Lung (tissue), 12 donors: ENCODE measurements around the gene MEPCE. TPM values are rescaled to one million over a fixed set of nuclear protein-coding genes. Genes with fewer than 3 reads are reported as not detected.
A peak's percentile ranks its signal among the peaks of the same experiment; 100 is the strongest.

ENCODE experiments used
- ATAC-seq: fragments of 200-7000 bp; cut with Tn5 transposase; one replicate; pipeline ENCODE4 v1.9.1; 2020; ENCODE audit warnings: moderate number of reproducible peaks; ENCODE audit not compliant: insufficient read depth, low FRiP score
- DNase-seq, 3 donors: peaks; one replicate each; pipeline ENCODE4 v3.0.0-alpha.2; 2013 to 2017
- H3K27ac ChIP-seq, 2 donors: one replicate each; pipeline ENCODE4 v1.5.1; 2013; ENCODE audit warnings: mild to moderate bottlenecking in 2 of 2, moderate library complexity in 2 of 2, control low read depth in 1 of 2, inconsistent platforms in 1 of 2, low read depth in 1 of 2, low read length in 1 of 2
- H3K27me3 ChIP-seq, 3 donors: one replicate each; pipeline ENCODE4 v1.5.1; 2013; ENCODE audit warnings: low read length in 2 of 3; ENCODE audit not compliant: control insufficient read depth in 3 of 3, insufficient read depth in 3 of 3
- H3K36me3 ChIP-seq, 4 donors: one replicate each; pipeline ENCODE4 v1.5.1; 2013; ENCODE audit warnings: low read length in 4 of 4, mild to moderate bottlenecking in 1 of 4, moderate library complexity in 1 of 4; ENCODE audit not compliant: control insufficient read depth in 4 of 4, insufficient read depth in 4 of 4
- H3K4me1 ChIP-seq, 5 donors: one replicate each; pipeline ENCODE4 v1.5.1; 2013; ENCODE audit warnings: low read length in 5 of 5, mild to moderate bottlenecking in 2 of 5, moderate library complexity in 1 of 5; ENCODE audit not compliant: control insufficient read depth in 5 of 5, insufficient read depth in 5 of 5
- H3K4me3 ChIP-seq: one replicate; pipeline ENCODE4 v1.5.1; 2013; ENCODE audit warnings: mild to moderate bottlenecking, control low read depth, moderate library complexity
- H3K9ac ChIP-seq, 2 donors: one replicate each; pipeline ENCODE4 v1.5.1; 2013; ENCODE audit warnings: low read length in 2 of 2, control low read depth in 1 of 2; ENCODE audit not compliant: insufficient read depth in 1 of 2
- H3K9me3 ChIP-seq, 4 donors: one replicate each; pipeline ENCODE4 v1.5.1; 2013; ENCODE audit warnings: low read length in 3 of 4, mild to moderate bottlenecking in 1 of 4, moderate library complexity in 1 of 4; ENCODE audit not compliant: control insufficient read depth in 4 of 4, insufficient read depth in 3 of 4
- WGBS, 2 donors: extraction: QIAGEN DNeasy Blood & Tissue Kit; methylation state at CpG; one replicate each; pipeline ENCODE4 v1.1.7; 2013; 5-methylcytosine and 5-hydroxymethylcytosine counted together
- polyA plus RNA-seq, 2 donors: library from polyadenylated mRNA; stranded (reverse); fragments of 200-250 nt; gene quantifications; one replicate each; pipeline ENCODE4 v1.2.1, GENCODE V29; 2013
- total RNA-seq, 2 donors: library from RNA; depleted of rRNA in 1 of 2; stranded (reverse); fragments of >200 nt in 1 of 2; gene quantifications; one replicate each; pipeline ENCODE4 v1.2.1, GENCODE V29; 2014 to 2021
- TF ChIP-seq, protein P1 (sequence below): IDR thresholded peaks from 2 replicates; pipeline ENCODE4 v1.5.1; 2012; ENCODE audit warnings: mild to moderate bottlenecking; ENCODE audit errors: control extremely low read depth, extremely low read depth
- donor health status: control.
- donor health status: control.
- donor health status: Bipolar disorder and iron deficiency.
- donor health status: healthy.
- donor health status: DM: yes; HTN: yes; CAD: no.

MEPCE gene
- total and polyA plus RNA-seq, 4 donors, result 25.6 to 38.7 (median 29.1) TPM

DNA sequence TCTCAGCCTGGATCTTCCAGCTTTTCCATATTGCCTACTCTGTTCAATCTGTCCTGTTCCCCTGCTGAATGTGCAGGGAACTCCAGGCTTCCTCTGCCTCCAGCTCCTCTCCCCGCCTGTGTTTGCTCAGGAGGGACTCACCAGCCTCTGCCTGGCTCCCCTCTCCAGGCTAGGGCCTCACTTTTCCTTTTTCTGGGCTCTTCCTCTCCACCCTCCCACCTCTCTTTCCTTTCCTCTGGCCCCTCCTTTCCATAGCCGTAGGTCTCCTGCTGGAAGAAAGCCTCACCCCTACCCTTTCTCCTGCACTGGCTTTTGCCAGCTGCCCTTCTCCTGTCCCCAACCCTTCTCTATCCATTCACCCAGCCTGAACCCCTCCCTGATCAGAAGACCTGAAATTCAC, 31.4 kb upstream of the MEPCE start:
- H3K9ac ChIP-seq, result no peak overlapping the region
- H3K9me3 ChIP-seq, result peaks cover 0 to 1% (median 0%) of the 10 kb centered on the region in 4 donors
- no peak overlapping the region for H3K27ac ChIP-seq
- H3K36me3 ChIP-seq, result peaks cover 0 to 2% (median 0%) of the 10 kb centered on the region in 4 donors
- TF ChIP-seq, protein P1, sequence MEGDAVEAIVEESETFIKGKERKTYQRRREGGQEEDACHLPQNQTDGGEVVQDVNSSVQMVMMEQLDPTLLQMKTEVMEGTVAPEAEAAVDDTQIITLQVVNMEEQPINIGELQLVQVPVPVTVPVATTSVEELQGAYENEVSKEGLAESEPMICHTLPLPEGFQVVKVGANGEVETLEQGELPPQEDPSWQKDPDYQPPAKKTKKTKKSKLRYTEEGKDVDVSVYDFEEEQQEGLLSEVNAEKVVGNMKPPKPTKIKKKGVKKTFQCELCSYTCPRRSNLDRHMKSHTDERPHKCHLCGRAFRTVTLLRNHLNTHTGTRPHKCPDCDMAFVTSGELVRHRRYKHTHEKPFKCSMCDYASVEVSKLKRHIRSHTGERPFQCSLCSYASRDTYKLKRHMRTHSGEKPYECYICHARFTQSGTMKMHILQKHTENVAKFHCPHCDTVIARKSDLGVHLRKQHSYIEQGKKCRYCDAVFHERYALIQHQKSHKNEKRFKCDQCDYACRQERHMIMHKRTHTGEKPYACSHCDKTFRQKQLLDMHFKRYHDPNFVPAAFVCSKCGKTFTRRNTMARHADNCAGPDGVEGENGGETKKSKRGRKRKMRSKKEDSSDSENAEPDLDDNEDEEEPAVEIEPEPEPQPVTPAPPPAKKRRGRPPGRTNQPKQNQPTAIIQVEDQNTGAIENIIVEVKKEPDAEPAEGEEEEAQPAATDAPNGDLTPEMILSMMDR, result no peak
- H3K4me3 ChIP-seq, result no peak overlapping the region
- H3K4me1 ChIP-seq, result no peaks in the 10 kb centered on the region
- WGBS, 2 donors, result 37 to 49% methylated on average over 2 of the region's 2 CpGs
- DNase-seq (no peak), ATAC-seq (no peak)
- H3K27me3 ChIP-seq, result no peaks in the 10 kb centered on the region

DNA sequence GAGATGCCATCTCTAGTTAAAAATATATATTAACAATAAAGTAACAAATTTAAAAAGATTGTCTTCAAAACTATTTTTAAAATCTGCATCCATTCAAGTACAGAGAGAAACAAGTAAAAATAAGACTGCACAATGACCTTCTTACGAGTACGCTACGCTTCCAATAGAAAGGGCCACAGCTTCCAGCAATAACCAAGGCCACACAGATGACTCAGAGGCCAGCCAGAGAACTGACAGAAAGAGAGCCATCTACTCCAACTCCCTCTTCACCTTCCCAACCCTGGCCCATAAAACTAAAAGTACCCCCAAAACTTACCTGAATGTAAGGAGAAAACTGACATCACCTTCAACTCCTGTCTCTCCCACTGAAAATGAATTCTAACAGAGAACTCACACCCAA, 29.6 kb upstream of the MEPCE start:
- TF ChIP-seq, protein P1, result no peak
- Histone ChIP-seq H3K4me3 (no peak overlapping the region), H3K27ac (no peak overlapping the region), H3K36me3 (peaks cover 0 to 2% (median 0%) of the 10 kb centered on the region in 4 donors), H3K4me1 (no peaks in the 10 kb centered on the region), H3K9me3 (peaks cover 0 to 1% (median 0%) of the 10 kb centered on the region in 4 donors), H3K27me3 (no peaks in the 10 kb centered on the region), H3K9ac (no peak overlapping the region)
- ATAC-seq (no peak), DNase-seq (no peak)
- 96 to 98% methylated on average over 3 of the region's 3 CpGs for WGBS, 2 donors

DNA sequence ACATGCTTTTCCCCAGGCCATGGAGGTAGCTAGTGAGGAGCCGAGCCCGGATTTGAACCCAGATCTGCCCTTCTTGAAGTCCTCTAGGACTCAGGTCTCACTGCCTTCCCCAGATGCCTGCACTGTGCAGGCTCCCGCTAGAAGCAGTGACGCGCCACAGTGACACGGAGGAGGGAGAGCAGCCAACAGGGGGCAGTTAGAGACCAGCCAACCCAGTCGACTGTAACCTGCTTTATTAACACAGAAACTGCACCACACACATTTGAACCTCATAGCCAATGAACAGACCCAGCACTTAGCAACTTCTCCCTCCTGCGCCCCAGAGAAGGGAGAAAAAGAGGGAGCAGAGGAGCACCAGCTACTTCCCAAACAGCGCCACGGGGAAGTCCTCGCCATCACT, 29.0 kb upstream of the MEPCE start:
- Histone ChIP-seq H3K27me3 (no peaks in the 10 kb centered on the region), H3K4me1 (no peaks in the 10 kb centered on the region), H3K27ac (no peak overlapping the region), H3K9ac (no peak overlapping the region), H3K36me3 (peaks cover 0 to 2% (median 0%) of the 10 kb centered on the region in 4 donors), H3K9me3 (peaks cover 0 to 1% (median 0%) of the 10 kb centered on the region in 4 donors), H3K4me3 (no peak overlapping the region)
- ATAC-seq (no peak), DNase-seq (peak; percentile 30 to 45 (median 33))
- TF ChIP-seq, protein P1, result no peak
- WGBS, 2 donors, result 80 to 87% methylated on average over 11 of the region's 11 CpGs

DNA sequence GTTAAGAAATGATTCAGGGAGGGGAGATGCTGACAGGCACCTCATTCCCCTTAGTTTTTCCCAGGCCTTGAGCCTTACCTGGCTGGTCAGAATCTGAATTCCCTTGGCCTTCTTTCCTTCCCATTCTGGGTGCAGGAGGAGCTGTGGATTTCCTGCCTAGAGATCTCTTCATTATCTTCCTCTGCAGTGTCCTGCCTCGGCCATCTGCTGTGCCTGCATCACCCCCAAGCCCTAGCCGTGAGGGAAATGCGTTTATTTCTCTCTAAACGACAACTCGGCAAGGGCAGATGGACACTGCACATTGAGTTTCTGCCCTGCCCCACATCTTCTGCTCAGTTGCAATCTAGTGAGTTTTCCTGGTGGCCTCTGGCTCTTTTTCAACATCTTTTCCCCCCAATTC, 27.8 kb upstream of the MEPCE start:
- H3K4me1 ChIP-seq, result no peaks in the 10 kb centered on the region
- peaks cover 0 to 2% (median 0%) of the 10 kb centered on the region in 4 donors for H3K36me3 ChIP-seq
- no peaks in the 10 kb centered on the region for H3K27me3 ChIP-seq
- no peak overlapping the region for H3K4me3 ChIP-seq
- no peak for ATAC-seq
- WGBS, 2 donors, result 76 to 77% methylated on average over 5 of the region's 5 CpGs
- H3K9me3 ChIP-seq, result peaks cover 0 to 1% (median 0%) of the 10 kb centered on the region in 4 donors
- H3K9ac ChIP-seq, result no peak overlapping the region
- TF ChIP-seq, protein P1, result no peak
- no peak overlapping the region for H3K27ac ChIP-seq
- no peak for DNase-seq
